Activated T-helper 17 cell treated with anti-CD3 and anti-CD28 coated beads, Interleukin-2, amount 50 U/mL, for 72 hours (primary cell): Measurements from ENCODE around the gene GFPT2. TPM values are rescaled to one million over a fixed set of nuclear protein-coding genes. Genes with fewer than 3 reads are reported as not detected.
"Not testable (repeated sequence)": the region's sequence is repeated elsewhere in the genome, so short reads cannot be mapped to it uniquely, and the experiment has no call there.

Source experiments
- ATAC-seq: fragments of 150-1000 bp; cut with Tn5 transposase; replicated peaks from 2 replicates; pipeline ENCODE4 v1.10.0; 2021; ENCODE audit warnings: mild to moderate bottlenecking, moderate library complexity
- H3K27ac Mint-ChIP-seq: one replicate; pipeline ENCODE4 v1.8.0; 2022; ENCODE audit warnings: mixed read lengths
- H3K27me3 Mint-ChIP-seq: one replicate; pipeline ENCODE4 v1.8.0; 2022; ENCODE audit warnings: mixed read lengths
- H3K36me3 Mint-ChIP-seq: one replicate; pipeline ENCODE4 v1.8.0; 2022; ENCODE audit warnings: low read depth, mild to moderate bottlenecking, mixed read lengths
- H3K4me1 Mint-ChIP-seq: one replicate; pipeline ENCODE4 v1.8.0; 2022; ENCODE audit warnings: mixed read lengths
- H3K4me3 Mint-ChIP-seq: one replicate; pipeline ENCODE4 v1.8.0; 2022; ENCODE audit warnings: mild to moderate bottlenecking, mixed read lengths
- H3K9me3 Mint-ChIP-seq: one replicate; pipeline ENCODE4 v1.8.0; 2022; ENCODE audit warnings: mixed read lengths
- total RNA-seq, 2 donors: library from RNA; stranded (reverse); gene quantifications; one replicate each; pipeline ENCODE4 v1.2.3, GENCODE V29; 2022

The GFPT2 gene
- total RNA-seq, 2 donors from 2014 or later = 0.11 to 0.37 TPM

DNA sequence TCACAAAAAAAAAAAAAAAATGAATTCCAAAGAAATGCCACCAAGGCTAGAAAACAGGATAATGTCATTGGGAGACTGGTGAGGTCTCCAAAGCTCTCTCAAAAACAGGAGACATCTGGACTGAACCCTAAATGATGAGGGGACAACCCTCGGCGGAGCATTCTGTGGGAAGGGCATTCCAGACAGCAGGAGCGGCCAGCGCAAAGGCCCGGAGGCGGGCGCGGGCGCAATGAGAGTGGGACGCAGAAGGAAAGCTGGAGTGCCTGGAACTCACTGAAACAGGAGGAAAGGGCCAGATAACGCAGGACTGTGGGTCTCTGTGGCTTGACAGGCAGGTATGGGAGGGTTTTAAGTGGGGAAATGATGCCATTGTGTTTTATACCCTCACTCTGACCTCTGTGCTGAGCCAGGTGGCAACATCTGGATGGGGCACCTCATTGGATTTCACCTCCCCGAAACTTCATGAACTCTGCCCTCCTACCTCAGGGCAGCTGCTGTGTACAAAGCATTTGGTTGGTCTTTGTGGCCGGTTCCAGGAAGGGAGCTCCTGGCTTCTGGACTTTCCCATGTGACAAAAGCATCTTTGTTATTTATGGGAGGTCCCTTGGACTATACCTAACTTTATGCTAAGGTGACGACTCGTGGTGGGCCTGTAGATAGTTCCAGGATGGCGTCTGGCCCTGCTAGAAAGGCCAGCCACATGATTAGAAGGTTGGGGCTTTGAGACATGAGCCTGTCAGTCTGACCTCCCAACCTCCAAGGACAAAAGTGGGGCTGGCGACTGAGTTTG is 49.7 kb downstream of the GFPT2 start:
- Mint-ChIP-seq H3K27me3 (no peaks in the 10 kb centered on the region), H3K9me3 (no peaks in the 10 kb centered on the region), H3K36me3 (no peaks in the 10 kb centered on the region), H3K4me3 (no peak overlapping the region), H3K27ac (no peak overlapping the region), H3K4me1 (no peaks in the 10 kb centered on the region)
- ATAC-seq = no peak

DNA sequence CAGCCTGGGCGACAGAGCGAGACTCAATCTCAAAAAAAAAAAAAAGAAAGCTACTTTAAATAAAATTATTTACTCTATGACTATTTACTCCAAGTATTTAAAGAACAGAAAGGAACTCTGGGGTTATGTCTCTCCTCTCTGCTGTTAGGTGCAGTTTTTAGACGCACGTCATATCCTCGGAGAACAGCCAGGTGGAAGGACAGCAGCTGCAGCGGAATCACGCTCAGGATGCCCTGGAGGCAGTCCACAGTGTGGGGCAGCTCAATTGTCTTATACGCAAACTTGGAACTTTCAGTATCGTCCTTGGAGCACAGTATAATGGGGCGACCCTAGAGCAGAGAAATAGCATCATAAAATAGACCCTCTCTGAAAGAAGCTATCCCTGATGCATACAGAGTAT is 50.9 kb downstream of the GFPT2 start:
- H3K36me3 Mint-ChIP-seq = no peaks in the 10 kb centered on the region
- no peaks in the 10 kb centered on the region for H3K9me3 Mint-ChIP-seq
- ATAC-seq = no peak
- no peak overlapping the region for H3K4me3 Mint-ChIP-seq
- no peaks in the 10 kb centered on the region for H3K4me1 Mint-ChIP-seq
- no peak overlapping the region for H3K27ac Mint-ChIP-seq
- peaks cover 3% of the 10 kb centered on the region for H3K27me3 Mint-ChIP-seq

DNA sequence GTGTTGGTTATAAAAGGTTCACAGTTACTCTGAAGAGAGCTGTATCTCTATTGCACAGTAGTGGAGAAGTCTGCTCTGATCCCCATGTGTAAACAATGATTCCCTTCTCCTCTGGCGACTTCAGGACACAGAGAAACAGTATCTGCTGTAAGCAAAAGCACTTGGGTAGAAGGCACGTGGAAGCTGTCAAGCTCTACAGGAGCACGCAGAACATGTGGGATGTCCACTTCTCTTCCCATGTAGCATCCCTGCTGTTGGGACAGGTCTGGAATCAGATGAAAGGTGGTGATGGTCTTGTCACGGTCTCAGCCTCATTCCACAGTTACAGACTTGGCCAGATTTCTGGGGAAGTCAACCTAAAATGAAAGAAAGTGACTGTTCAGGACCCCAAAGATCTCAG is 51.9 kb downstream of the GFPT2 start:
- H3K27me3 Mint-ChIP-seq = peaks cover 3% of the 10 kb centered on the region
- no peak overlapping the region for H3K4me3 Mint-ChIP-seq
- no peak overlapping the region for H3K27ac Mint-ChIP-seq
- no peaks in the 10 kb centered on the region for H3K36me3 Mint-ChIP-seq
- no peak for ATAC-seq
- H3K4me1 Mint-ChIP-seq = no peaks in the 10 kb centered on the region
- H3K9me3 Mint-ChIP-seq = no peaks in the 10 kb centered on the region

DNA sequence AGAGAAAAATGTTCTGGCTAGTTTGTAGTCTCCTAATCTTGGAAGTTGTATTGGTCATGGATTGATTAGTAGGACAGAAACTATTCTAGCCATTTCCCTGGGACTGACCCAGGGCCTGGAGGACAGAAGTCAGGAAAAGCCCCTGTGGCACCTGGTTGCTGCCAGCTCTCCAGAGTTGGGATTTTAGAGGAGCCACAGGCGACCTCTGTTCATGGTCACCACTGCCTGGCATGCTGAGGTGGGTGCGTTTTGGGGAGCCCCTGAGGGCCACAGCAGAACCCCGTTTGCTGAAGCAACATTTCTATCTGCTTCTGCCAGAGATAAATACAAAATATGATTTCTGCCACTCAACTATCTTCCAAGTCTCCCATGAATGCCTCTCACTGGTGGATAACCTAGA is 53.6 kb downstream of the GFPT2 start:
- ATAC-seq = no peak
- H3K36me3 Mint-ChIP-seq = no peaks in the 10 kb centered on the region
- H3K27me3 Mint-ChIP-seq = peaks cover 3% of the 10 kb centered on the region
- H3K9me3 Mint-ChIP-seq = no peaks in the 10 kb centered on the region
- no peaks in the 10 kb centered on the region for H3K4me1 Mint-ChIP-seq
- no peak overlapping the region for H3K27ac Mint-ChIP-seq
- H3K4me3 Mint-ChIP-seq = no peak overlapping the region

DNA sequence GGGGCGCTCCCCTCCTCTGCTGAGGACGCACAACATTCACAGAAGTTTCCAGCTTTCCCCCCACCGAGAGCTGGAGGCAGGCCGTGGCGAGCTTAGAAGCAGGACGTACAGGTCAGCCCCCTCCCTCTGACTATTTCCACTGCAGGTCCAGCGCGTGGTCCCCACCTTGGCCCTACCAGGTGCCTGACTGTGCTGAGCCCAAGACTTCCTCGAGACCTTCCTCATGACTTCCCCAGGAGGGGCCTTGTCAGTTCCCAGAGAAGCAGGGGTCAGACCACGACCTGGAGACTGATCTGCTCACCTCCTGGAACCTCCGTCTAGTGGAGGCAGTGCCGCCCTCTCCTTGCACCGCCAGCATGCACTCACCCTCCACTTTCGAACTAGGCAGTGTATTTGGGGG is 54.1 kb downstream of the GFPT2 start:
- not testable (repeated sequence) for H3K4me3 Mint-ChIP-seq, H3K9me3 Mint-ChIP-seq, H3K4me1 Mint-ChIP-seq, H3K36me3 Mint-ChIP-seq, H3K27me3 Mint-ChIP-seq, ATAC-seq, H3K27ac Mint-ChIP-seq

DNA sequence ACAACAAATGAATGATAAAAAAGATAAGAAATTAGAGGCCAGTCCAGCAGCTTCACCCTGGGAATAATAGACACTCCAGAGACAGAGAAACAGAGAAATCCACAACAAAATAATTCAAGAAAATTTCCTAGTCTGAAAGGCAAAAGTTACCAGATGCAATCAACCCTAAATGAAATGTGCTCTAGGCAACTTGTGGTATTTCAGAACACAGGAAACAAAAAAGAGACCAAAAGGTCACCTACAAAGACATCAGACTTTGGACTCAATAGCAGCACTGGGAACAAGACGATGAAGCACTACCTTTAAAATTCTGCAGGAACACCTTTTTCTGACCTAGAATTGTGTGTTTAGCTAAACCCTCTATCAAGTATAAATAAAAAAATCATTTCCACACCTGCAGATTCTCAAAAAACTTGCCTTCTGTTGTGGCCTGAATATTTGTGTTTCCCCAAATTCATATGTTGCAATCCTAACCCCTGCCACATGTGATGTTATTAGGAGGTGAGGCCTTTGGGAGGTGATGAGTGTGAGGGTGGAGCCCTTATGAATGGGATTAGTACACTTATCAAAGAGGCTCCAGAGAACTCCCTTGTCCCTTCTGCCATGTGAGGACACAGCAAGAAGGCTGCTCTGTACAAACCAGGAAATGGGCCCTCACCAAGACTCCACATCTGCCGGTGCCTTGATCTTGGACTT is 55.4 kb downstream of the GFPT2 start:
- no peak overlapping the region for H3K27ac Mint-ChIP-seq
- peaks cover 8% of the 10 kb centered on the region for H3K4me1 Mint-ChIP-seq
- no peaks in the 10 kb centered on the region for H3K9me3 Mint-ChIP-seq
- no peak overlapping the region for H3K4me3 Mint-ChIP-seq
- peaks cover 3% of the 10 kb centered on the region for H3K27me3 Mint-ChIP-seq
- no peak for ATAC-seq
- H3K36me3 Mint-ChIP-seq = no peaks in the 10 kb centered on the region

DNA sequence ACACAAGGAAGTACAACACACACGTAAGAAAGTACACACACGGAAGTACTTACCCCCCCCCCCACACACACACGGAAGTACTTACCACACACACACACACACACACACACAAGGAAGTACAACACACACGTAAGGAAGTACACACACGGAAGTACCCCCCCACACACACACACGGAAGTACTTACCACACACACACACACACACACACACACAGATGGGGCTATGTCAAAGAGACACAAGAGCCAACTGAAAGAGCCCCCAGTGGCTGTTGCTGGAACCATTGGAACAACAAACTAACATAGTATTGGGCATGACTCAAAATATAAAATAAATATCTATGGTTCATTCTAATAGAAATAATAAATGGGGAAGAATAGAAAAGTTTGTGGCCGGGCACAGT is 56.4 kb downstream of the GFPT2 start:
- H3K4me1 Mint-ChIP-seq = peaks cover 8% of the 10 kb centered on the region
- no peaks in the 10 kb centered on the region for H3K9me3 Mint-ChIP-seq
- peaks cover 3% of the 10 kb centered on the region for H3K27me3 Mint-ChIP-seq
- no peak for ATAC-seq
- H3K4me3 Mint-ChIP-seq = no peak overlapping the region
- H3K36me3 Mint-ChIP-seq = no peaks in the 10 kb centered on the region
- H3K27ac Mint-ChIP-seq = no peak overlapping the region

DNA sequence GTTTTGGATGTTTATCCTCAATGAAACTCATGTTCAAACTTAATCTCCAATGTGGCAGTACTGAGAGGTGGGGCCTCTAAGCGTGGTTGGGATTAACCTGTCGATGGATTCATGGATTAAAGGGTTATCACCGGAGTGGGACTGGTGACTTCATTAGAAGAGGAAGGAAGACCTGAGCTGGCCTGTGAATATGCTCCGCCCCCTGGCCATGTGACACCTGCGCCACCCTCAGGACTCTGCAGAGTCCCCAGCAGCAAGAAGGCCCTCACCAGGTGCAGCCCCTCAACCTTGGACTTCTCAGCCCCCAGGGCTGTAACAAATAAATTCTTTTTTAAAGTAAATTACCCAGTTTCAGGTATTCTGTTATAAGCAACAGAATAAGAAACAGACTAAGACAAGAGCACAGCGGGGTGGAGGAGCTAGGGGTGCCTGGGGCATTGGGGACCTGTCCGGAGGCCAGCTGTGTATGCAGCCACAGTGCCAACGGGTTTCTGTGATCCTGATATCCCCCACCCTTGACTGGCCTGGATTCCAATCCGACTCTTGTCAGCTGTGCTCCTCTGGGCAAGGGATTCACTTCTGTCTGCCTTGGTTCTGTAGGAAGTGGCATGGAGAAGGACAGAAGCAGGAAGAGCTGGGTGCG is 58.1 kb downstream of the GFPT2 start:
- Mint-ChIP-seq H3K4me1 (peaks cover 19% of the 10 kb centered on the region), H3K27me3 (peaks cover 3% of the 10 kb centered on the region), H3K27ac (no peak overlapping the region), H3K4me3 (no peak overlapping the region), H3K9me3 (no peaks in the 10 kb centered on the region), H3K36me3 (no peaks in the 10 kb centered on the region)
- ATAC-seq = no peak

DNA sequence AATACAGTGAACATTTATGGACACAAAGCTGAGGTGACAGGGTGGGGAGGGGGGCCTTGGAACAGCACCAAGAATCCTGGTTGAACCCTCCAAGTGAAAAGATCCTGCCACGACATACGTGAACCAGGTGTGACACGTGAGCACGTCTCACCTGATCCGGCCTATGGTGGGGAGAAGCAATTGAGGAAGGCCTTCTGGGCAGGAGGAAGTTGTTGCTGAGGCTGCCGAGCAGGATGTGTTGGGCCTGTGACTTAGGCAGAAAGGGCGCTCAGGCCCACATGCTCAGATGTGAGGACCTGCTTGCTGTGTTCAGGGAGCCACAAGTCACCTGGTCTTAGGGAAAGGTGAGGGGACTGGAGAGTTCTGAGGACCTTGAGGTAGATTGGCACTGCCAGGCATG is 58.7 kb downstream of the GFPT2 start:
- Mint-ChIP-seq H3K27me3 (peaks cover 3% of the 10 kb centered on the region), H3K4me3 (no peak overlapping the region), H3K4me1 (peaks cover 20% of the 10 kb centered on the region), H3K27ac (no peak overlapping the region), H3K9me3 (no peaks in the 10 kb centered on the region), H3K36me3 (no peaks in the 10 kb centered on the region)
- ATAC-seq = no peak

DNA sequence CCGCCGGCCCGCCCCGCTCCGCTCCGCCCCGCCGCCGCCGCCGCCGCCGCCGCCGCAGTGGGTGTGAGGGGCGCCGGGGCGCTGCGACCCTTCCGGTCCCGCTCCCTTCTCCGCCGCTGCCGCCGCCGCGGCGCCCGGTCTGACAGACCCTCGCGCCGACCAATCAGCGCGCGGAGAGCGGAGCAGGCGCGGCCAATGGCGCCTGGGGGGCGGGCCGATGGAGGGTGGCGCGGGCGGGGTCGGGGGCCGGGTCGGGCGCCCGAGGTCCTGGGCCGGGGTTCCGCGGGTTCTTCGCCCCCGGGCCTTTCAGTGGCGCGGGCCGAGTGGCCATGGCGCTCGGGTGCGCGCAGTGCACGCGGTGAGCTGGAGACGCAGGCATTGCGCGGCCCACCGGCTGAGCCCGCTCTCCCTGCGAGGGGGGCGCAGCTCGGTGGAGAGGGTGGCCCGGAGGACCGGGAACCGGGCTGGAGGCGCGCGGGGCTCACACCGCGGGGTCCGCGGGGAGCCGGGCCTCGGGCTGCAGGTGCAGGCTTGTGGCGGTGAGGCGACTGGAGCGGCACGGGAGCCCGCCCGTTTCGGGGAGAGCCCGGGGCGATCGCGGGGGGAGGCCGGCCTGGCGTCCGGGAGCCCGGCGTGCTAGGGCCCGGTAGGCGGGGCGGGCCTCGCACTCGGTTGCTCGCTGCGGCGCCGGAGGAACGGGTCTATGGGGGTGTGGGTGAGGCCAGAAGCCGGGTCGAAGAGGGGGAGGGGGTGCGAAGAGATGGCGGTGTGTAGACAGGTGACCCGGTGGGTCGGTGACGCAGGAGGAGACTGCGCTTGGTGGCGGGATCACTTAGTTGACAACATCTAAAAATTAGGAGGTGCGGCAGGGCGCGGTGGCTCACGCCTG is 60.9 kb downstream of the GFPT2 start, which contains the start of gene MAPK9:
TSS of gene MAPK9 (minus strand) at position 141 of the 889 bp plus-strand sequence. CDS start 11,522 bp downstream, outside the sequence.
- peak; percentile 91 for ATAC-seq
- H3K27me3 Mint-ChIP-seq = no peaks in the 10 kb centered on the region
- peak within 1 kb of the TSS; percentile 88 for H3K27ac Mint-ChIP-seq
- peaks cover 29% of the 10 kb centered on the region for H3K4me1 Mint-ChIP-seq
- peaks cover 7% of the 10 kb centered on the region for H3K36me3 Mint-ChIP-seq
- H3K4me3 Mint-ChIP-seq = peak within 1 kb of the TSS; percentile 87
- no peaks in the 10 kb centered on the region for H3K9me3 Mint-ChIP-seq

DNA sequence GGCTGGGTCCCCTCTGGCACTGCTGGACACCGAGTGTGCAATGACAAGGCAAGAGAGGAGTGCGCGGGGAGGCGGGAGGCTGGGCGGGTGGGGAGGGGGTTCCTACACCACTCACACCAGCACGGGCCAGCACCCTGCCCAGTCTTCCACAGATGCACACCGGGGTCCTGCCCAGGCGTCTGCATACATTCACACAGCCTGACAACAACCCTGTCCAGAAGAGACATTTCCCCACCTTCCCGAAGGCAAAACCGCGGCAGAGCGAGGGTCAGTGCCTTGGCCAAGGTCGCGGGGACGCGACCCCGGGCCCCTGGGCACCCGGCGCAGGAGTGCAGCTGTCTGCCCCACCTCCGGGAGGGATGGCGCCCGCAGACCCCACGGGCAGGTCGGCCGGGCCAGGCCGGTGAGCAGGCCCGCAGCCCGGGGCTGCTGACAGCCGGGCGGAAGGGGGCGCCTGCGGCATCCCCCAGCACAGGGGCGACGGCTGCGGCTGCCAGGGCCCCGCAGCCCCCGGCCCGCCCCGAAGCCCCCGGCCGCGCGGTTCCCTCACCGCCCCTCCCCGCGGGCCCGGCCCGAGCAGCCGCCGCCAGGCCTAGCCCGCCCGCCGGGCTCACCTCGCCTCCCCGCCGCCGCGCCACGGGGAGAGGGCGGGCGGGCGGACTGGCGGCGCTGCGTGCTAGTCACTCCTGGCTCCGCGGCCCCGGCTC is 61.7 kb downstream of the GFPT2 start:
- peak; percentile 50 for ATAC-seq
- H3K27me3 Mint-ChIP-seq = no peaks in the 10 kb centered on the region
- H3K4me1 Mint-ChIP-seq = peaks cover 29% of the 10 kb centered on the region
- H3K36me3 Mint-ChIP-seq = peaks cover 15% of the 10 kb centered on the region
- peak overlapping the region; percentile 79 for H3K27ac Mint-ChIP-seq
- H3K4me3 Mint-ChIP-seq = peak overlapping the region; percentile 85
- H3K9me3 Mint-ChIP-seq = no peaks in the 10 kb centered on the region

DNA sequence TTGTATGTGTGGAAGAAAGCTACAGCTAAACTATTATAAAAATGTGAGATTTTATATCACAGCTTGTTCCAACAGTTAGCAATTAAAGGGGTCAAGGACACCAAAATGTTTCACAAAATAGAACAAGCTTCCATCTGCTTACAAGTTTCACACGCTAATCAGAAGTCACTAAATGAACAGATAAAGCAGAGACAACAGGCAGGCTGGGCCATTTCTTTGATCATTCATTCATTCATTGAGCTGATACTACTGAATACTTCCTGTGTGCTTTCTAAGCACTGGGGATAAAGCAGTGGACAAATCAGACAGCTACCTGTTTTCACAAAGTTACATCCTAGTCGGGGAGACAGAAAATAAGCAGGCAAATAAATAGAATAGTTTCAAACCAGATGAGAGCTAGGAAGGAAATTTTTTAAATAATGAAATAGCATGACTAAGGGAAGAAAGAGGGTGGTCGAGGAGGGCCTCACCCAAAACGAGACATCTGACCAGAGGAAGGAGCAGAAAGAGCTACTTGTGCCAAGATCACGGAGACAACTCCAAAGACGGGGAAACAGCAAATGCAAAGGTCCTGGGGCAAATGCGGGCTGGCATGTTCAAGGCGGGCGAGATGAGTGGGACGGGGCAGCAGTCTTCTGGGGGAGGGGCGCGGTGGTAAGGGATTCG is 62.4 kb downstream of the GFPT2 start:
- Mint-ChIP-seq H3K4me3 (peak overlapping the region; percentile 85), H3K4me1 (peaks cover 29% of the 10 kb centered on the region), H3K27ac (peak overlapping the region; percentile 79), H3K36me3 (peaks cover 18% of the 10 kb centered on the region), H3K9me3 (no peaks in the 10 kb centered on the region), H3K27me3 (no peaks in the 10 kb centered on the region)
- ATAC-seq = no peak

DNA sequence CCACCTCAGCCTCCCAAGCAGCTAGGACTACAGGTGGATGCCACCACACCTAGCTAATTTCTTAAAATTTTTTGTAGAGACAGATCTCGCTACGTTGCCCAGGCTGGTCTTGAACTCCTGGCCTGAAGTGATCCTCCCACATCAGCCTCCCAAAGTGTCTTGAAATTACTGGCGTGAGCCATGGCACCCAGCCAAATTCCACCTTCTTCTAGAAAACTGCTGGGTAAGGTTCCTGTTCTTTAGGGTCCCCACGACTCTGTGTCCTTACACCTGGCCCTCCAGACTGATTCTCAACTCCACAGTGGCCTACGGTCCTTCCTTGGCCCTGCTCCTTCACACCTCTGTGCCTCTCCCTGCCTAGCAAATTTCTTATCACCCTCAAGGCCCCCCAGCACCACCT is 63.2 kb downstream of the GFPT2 start:
- Mint-ChIP-seq H3K4me1 (peaks cover 29% of the 10 kb centered on the region), H3K4me3 (no peak overlapping the region), H3K27me3 (no peaks in the 10 kb centered on the region), H3K27ac (no peak overlapping the region), H3K9me3 (no peaks in the 10 kb centered on the region), H3K36me3 (peaks cover 22% of the 10 kb centered on the region)
- ATAC-seq = no peak
